ENCODE measurements around the gene DHX35. TPM values are rescaled to one million over a fixed set of nuclear protein-coding genes. Genes with fewer than 3 reads are reported as not detected.

DHX35 gene
- total RNA-seq, 1 experiment from 2014 or later, result 20.4 TPM

GRCh38 chr20:38926142-38926933, 35.8 kb upstream of the DHX35 start, which contains the start of gene FAM83D (continued):
- 0 out of 2 replicates have a peak, but pooled peaks have one; percentile 61 for TF ChIP-seq ZNF416 (CRISPR knock-in tag; IDR thresholded peaks at IDR 0.05)
- TF ChIP-seq ATF6 (CRISPR knock-in tag; IDR thresholded peaks at IDR 0.05), result no peak
- TF ChIP-seq FOXP1 (CRISPR knock-in tag; IDR thresholded peaks at IDR 0.05; ENCODE audit: borderline replicate concordance), result peak; percentile 90
- TF ChIP-seq AFF4 (CRISPR knock-in tag; IDR thresholded peaks at IDR 0.05; ENCODE audit: borderline replicate concordance), result 0 out of 2 replicates have a peak, but pooled peaks have one; percentile 62
- TF ChIP-seq GTF2I (CRISPR knock-in tag; conservative IDR thresholded peaks at IDR 0.05), result no peak
- TF ChIP-seq OVOL2 (CRISPR knock-in tag; IDR thresholded peaks at IDR 0.05; ENCODE audit: borderline replicate concordance), result no peak
- peak; percentile 61; the same call in 1 of the 2 replicates for TF ChIP-seq ZBTB43 (CRISPR knock-in tag; IDR thresholded peaks at IDR 0.05)
- TF ChIP-seq FOXP4 (CRISPR knock-in tag; IDR thresholded peaks at IDR 0.05), result peak; percentile 77
- TF ChIP-seq ZMAT4 (CRISPR knock-in tag; IDR thresholded peaks at IDR 0.05), result no peak
- TF ChIP-seq ZNF121 (CRISPR knock-in tag; IDR thresholded peaks at IDR 0.05), result 0 out of 2 replicates have a peak, but pooled peaks have one; percentile 3
- peak; percentile 16; the same call in 1 of the 2 replicates for TF ChIP-seq USF2 (CRISPR knock-in tag; IDR thresholded peaks at IDR 0.05)
- TF ChIP-seq PREB (CRISPR knock-in tag; IDR thresholded peaks at IDR 0.05; ENCODE audit: borderline replicate concordance), result peak; percentile 11; the same call in 1 of the 2 replicates
- TF ChIP-seq NFYB (CRISPR knock-in tag; conservative IDR thresholded peaks at IDR 0.05; ENCODE audit: low read depth), result peak; percentile 98
- peak; percentile 59; the same call in 1 of the 2 replicates for TF ChIP-seq ARID4B (CRISPR knock-in tag; IDR thresholded peaks at IDR 0.05; ENCODE audit: borderline replicate concordance)
- TF ChIP-seq ZNF671 (CRISPR knock-in tag; IDR thresholded peaks at IDR 0.05), result no peak
